GM12873 (cell line): ENCODE data around the gene DNAJC1.

ENCODE experiments used
- TF ChIP-seq, protein P1 (sequence below): IDR thresholded peaks from 2 replicates; pipeline ENCODE4 v1.5.1; 2012; ENCODE audit warnings: low read depth, mild to moderate bottlenecking, moderate library complexity, low read length, control low read depth; ENCODE audit not compliant: insufficient read depth; ENCODE audit errors: missing control alignments

The DNAJC1 gene

DNA sequence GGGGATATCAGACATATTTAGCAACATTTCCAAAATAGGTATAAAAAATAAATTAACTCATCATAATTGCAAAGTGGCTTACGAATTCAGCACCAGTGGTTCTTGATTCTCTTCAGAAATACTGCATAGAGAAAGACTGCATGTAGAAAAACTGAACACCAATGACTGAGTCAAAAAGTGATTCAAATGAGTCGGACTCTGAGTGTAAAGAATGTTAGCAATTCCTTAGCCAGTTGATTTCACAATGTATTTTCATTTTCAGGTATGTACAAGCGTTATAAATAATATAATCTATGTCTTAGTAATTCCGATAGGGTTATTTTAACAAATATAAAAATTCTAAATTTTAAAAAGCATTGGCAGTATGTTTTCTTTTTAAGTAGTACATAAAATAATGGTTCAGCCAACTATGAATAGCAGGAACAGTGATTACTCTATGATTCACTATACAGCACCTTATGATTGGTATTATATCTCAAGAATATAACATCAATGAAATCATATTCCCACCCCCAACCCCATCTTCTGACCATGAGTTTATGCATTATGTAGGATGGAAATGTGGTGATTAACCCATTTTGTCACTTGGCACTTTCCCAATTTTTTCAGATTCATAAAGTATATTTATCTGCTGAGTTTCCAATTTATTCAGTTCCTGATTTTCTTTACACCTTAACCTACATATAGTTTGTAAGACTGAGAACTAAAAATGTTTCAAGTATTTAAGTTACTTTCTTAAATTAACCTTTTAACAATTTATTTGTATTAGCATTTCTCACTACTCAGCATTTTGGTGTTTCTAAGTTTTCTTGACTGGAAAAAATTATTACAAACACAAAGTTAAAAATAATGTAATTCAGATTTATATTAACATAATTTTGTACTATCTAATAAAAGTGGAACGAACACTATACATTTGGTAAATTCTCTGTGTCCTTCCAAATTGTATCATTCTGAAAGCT is 33.9 kb downstream of the DNAJC1 start:
- TF ChIP-seq, protein P1, sequence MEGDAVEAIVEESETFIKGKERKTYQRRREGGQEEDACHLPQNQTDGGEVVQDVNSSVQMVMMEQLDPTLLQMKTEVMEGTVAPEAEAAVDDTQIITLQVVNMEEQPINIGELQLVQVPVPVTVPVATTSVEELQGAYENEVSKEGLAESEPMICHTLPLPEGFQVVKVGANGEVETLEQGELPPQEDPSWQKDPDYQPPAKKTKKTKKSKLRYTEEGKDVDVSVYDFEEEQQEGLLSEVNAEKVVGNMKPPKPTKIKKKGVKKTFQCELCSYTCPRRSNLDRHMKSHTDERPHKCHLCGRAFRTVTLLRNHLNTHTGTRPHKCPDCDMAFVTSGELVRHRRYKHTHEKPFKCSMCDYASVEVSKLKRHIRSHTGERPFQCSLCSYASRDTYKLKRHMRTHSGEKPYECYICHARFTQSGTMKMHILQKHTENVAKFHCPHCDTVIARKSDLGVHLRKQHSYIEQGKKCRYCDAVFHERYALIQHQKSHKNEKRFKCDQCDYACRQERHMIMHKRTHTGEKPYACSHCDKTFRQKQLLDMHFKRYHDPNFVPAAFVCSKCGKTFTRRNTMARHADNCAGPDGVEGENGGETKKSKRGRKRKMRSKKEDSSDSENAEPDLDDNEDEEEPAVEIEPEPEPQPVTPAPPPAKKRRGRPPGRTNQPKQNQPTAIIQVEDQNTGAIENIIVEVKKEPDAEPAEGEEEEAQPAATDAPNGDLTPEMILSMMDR: no peak

DNA sequence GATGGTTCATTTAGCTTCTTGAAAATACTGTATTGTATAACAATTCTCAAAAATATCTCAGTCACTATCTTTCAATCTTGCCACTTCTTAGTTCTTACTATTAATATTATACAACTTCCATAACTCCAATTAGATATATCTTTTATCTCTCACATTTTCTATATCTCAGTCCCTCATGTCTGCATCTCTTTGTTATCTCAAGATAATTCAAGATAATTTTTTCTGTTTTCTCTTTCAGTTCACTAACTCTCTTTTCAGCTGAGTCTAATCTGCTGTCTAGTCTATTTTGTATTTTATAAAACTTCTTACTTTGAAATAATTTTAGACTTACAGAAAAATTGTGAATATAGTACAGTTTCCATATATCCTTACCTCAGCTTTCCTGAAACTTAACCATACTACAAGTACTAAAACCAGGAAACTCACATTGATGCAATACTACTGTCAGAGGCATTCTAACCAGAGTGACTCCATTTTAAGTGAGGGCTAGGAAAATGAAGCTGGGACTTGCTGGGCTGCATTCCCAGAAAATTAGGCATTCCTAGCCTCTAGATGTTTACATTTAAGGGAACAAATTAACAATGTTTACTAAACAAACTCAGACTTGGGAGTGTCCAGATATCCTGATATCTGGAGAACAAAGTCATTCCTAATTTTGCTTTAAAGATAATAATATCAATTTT is 38.4 kb downstream of the DNAJC1 start:
- TF ChIP-seq, protein P1: no peak

DNA sequence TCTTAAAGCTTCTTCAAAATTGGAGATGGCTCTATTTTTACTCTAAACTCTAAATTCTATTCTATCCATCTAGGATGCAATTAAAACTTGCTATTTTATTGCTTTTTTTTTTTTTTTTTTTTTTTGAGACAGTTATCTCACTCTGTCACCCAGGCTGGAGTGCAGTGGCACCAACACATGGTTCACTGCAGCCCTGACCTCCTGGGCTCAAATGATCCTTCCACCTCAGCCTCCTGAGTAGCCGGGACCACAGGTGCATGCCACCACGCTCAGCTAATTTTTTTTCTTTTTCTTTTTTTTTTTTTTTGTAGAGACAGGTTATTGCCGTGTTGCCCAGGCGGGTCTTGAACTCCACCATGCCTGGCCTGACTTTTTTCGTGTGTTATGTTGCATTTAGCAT is 41.2 kb downstream of the DNAJC1 start:
- TF ChIP-seq, protein P1: no peak

DNA sequence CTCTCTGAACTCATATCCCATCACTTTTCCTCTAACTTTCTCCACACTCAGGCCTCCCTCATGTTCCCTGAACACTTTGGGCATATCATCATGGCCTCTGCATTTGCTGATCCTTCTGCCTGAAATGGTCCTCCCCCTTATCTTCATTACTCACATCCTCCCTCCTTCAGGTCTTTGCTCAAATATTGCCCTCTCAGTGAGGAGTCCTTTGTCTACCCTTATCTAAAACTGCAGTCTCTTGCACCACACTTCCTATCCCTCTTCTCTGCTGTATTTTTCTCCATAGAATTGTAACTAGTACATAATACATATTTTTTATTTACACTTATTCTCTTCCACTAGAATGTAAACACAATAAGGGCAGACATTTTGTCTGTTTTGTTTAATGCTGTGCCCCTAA is 41.7 kb downstream of the DNAJC1 start:
- TF ChIP-seq, protein P1: no peak

DNA sequence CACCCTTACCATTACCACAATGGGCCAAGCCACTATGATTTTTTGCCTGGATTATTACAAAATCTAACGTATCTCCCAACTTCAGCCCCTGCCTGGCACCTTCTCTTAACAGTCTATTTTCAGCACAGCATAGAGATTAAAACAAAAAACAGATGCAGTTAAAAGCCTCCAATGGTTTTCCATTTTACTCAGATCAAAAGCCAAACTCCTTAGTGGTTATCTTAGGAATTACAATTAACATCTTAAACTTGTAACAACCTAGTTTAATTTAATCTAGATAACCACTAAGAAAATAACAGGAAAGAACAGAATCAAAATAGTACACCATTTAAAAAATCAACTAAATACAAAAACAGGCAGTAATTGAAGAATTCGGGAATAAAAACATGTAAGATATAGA is 43.5 kb downstream of the DNAJC1 start:
- TF ChIP-seq, protein P1: no peak

DNA sequence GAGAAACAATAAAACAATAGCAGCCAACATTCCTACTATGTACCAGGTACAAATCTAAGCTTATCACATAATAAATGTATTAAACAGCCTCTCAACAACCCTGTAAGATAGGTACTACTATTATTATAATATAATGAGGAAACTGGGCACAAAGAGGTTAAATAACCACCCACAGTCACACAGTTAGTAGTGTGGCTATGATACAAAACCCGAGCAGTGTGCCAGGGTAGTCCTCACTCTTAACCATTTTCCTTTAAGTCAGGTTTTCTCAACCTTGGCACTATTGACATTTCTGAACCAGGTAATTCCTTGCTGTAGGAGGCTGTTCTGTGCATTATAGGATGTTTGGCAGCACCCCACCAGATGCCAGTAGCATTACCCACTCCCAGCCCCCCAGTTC is 48.8 kb downstream of the DNAJC1 start:
- TF ChIP-seq, protein P1: no peak

DNA sequence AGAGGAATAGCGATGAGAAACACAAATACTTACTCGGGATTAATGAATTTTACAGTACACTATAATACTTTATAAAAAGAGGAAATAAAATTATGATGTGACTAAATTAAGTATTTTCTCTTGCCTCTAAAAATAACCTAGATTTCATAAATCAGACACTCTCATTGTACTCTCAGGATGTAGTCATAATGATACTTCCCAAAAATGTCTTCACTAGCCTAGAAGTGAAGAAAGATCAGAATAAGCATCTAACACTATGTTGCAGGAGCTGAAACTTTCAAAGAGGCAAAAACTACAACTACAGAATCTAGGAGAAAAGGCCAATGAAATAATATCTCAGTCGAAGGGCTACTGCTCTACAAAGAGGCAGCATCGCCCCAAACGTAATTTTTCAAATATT is 49.4 kb downstream of the DNAJC1 start:
- TF ChIP-seq, protein P1: no peak
